Breast epithelium (tissue), 3 donors: ENCODE data around the gene TEKT1.
"Not testable (repeated sequence)": the region's sequence is repeated elsewhere in the genome, so short reads cannot be mapped to it uniquely, and the experiment has no call there.

ENCODE experiments used
- CTCF ChIP-seq, 3 donors: fragments of 450-650 bp; IDR thresholded peaks; one replicate each; pipeline ENCODE4 v1.5.1; 2016 to 2017; ENCODE audit warnings: antibody characterized with exemption in 3 of 3, mild to moderate bottlenecking in 3 of 3, moderate library complexity in 3 of 3
- POLR2A ChIP-seq: fragments of 450-650 bp; IDR thresholded peaks from one replicate; pipeline ENCODE4 v1.6.1; 2016; ENCODE audit warnings: antibody characterized with exemption, mild to moderate bottlenecking, moderate library complexity
- POLR2AphosphoS5 ChIP-seq, 3 donors: sonication (generic); formaldehyde crosslinking; IDR thresholded peaks; one replicate each; pipeline ENCODE4 v1.6.1; 2017; ENCODE audit warnings: antibody characterized with exemption in 3 of 3

- TF ChIP-seq CTCF (IDR thresholded peaks at IDR 0.05); POLR2AphosphoS5 (IDR thresholded peaks at IDR 0.05); POLR2A: not testable (repeated sequence)
Observed at GRCh38 chr17:6774906-6775305, 56.6 kb downstream of the TEKT1 start.
